Left renal pelvis (tissue), 4 donors: Measurements from ENCODE around the gene GPR78. TPM values are rescaled to one million over a fixed set of nuclear protein-coding genes. Genes with fewer than 3 reads are reported as not detected.
"Not testable (repeated sequence)": the region's sequence is repeated elsewhere in the genome, so short reads cannot be mapped to it uniquely, and the experiment has no call there.

ENCODE experiments used
- DNase-seq, 4 donors: peaks; one replicate each; pipeline ENCODE4 v3.0.0-alpha.2; 2013; ENCODE audit warnings: low read depth in 4 of 4, low spot score in 3 of 4
- polyA plus RNA-seq, 4 donors: library from polyadenylated mRNA; unstranded; fragments of 120-200 nt; gene quantifications; one replicate each; pipeline ENCODE4 v1.2.1, GENCODE V29; 2013; ENCODE audit not compliant: insufficient read length in 4 of 4

The GPR78 gene
- polyA plus RNA-seq, 4 donors, result 0.34 to 1.3 (median 0.83) TPM

- no peak for DNase-seq
Observed at GRCh38 chr4:8614365-8615193, 34.4 kb downstream of the GPR78 start.

- no peak for DNase-seq
Observed at GRCh38 chr4:8615366-8615765, 35.2 kb downstream of the GPR78 start.

GRCh38 chr4:8615921-8616787 is 36.0 kb downstream of the GPR78 start:
- no peak for DNase-seq

- no peak for DNase-seq
Observed at GRCh38 chr4:8616831-8617230, 36.6 kb downstream of the GPR78 start.

GRCh38 chr4:8617486-8618040 is 37.4 kb downstream of the GPR78 start:
- DNase-seq, result no peak

- DNase-seq, result no peak
Observed at GRCh38 chr4:8618421-8618820, 38.2 kb downstream of the GPR78 start.

GRCh38 chr4:8618961-8619720 is 38.9 kb downstream of the GPR78 start:
- DNase-seq, result no peak

- not testable (repeated sequence) for DNase-seq
Observed at GRCh38 chr4:8621135-8621534, 40.9 kb downstream of the GPR78 start.

- DNase-seq, result not testable (repeated sequence)
Observed at GRCh38 chr4:8624601-8625272, 44.5 kb downstream of the GPR78 start.

GRCh38 chr4:8630240-8630905 is 50.2 kb downstream of the GPR78 start:
- DNase-seq, result not testable (repeated sequence)

- not testable (repeated sequence) for DNase-seq
Observed at GRCh38 chr4:8631896-8632295, 51.7 kb downstream of the GPR78 start.

GRCh38 chr4:8634773-8635172 is 54.6 kb downstream of the GPR78 start:
- not testable (repeated sequence) for DNase-seq

- not testable (repeated sequence) for DNase-seq
Observed at GRCh38 chr4:8635897-8636554, 55.8 kb downstream of the GPR78 start.

Other genes with a start within 250 kb of the GPR78 start
- 10 to 100 TPM; 13.0 to 18.6 (median 15.7) TPM for gene ACOX3, start 139.7 kb upstream of the GPR78 start, polyA plus RNA-seq
- 10 to 100 TPM; 11.4 to 20.0 (median 14.1) TPM for gene TRMT44, start 139.6 kb upstream of the GPR78 start, polyA plus RNA-seq
- gene CPZ, start 12.4 kb downstream of the GPR78 start, polyA plus RNA-seq, result 10 to 100 TPM; 19.4 to 40.0 (median 26.6) TPM